OCI-LY7 (cell line): ENCODE measurements around the gene ADAMTS16.

Source experiments
- EZH2phosphoT487 ChIP-seq: fragments of 200-600 bp; sonication (generic); IDR thresholded peaks from 2 replicates; pipeline ENCODE4 v1.6.1; 2018; ENCODE audit warnings: low read depth, borderline replicate concordance, mild to moderate bottlenecking, mixed run types, antibody characterized with exemption, low read length, moderate library complexity, mixed read lengths
- TF ChIP-seq, protein P1 (sequence below): fragments of 200-600 bp; sonication (generic); conservative IDR thresholded peaks from 2 replicates; pipeline ENCODE4 v1.5.1; 2014; ENCODE audit warnings: mild to moderate bottlenecking, antibody characterized with exemption, low read length, moderate library complexity, mixed read lengths

DNA sequence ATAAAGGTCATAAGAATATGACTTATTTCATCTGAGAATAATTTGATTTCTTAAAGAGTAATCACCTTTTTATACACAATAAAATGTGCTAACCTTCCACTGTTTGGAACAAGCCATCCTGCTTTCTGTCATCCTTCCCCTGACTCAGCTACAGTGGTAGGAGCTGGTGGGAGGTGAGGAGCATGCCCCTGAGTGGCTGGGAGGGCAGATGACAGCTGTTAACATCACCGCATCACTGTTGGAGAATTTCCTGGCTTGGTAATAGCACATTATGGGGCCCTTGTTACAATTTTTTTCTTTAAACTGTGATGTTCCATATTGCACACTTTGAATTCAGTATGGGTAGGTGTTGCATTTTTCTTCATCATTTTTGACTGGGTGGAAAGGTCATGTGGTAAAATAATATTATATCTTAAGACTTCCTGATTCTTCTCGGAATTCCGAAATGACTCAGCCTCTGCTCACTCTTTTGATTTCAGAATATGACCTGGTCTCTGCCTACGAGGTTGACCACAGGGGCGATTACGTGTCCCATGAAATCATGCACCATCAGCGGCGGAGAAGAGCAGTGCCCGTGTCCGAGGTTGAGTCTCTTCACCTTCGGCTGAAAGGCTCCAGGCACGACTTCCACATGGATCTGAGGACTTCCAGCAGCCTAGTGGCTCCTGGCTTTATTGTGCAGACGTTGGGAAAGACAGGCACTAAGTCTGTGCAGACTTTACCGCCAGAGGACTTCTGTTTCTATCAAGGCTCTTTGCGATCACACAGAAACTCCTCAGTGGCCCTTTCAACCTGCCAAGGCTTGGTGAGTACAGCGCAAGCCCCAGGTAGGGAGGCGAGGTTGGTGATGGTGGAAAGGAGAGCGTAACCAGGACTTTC lies 5.8 kb downstream of the ADAMTS16 start:
- TF ChIP-seq, protein P1, sequence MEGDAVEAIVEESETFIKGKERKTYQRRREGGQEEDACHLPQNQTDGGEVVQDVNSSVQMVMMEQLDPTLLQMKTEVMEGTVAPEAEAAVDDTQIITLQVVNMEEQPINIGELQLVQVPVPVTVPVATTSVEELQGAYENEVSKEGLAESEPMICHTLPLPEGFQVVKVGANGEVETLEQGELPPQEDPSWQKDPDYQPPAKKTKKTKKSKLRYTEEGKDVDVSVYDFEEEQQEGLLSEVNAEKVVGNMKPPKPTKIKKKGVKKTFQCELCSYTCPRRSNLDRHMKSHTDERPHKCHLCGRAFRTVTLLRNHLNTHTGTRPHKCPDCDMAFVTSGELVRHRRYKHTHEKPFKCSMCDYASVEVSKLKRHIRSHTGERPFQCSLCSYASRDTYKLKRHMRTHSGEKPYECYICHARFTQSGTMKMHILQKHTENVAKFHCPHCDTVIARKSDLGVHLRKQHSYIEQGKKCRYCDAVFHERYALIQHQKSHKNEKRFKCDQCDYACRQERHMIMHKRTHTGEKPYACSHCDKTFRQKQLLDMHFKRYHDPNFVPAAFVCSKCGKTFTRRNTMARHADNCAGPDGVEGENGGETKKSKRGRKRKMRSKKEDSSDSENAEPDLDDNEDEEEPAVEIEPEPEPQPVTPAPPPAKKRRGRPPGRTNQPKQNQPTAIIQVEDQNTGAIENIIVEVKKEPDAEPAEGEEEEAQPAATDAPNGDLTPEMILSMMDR = no peak
- TF ChIP-seq EZH2phosphoT487 = no peak
